Activated naive CD8-positive, alpha-beta T cell treated with anti-CD3 and anti-CD28 coated beads, Interleukin-2, amount 50 U/mL, for 16 hours (primary cell): ENCODE data around the gene KCNIP1.

Experiments
- DNase-seq: peaks from one replicate; pipeline ENCODE4 v3.0.0-alpha.2; 2020; ENCODE audit warnings: low read depth, low spot score

Gene KCNIP1

GRCh38 chr5:170773024-170773985, 269.5 kb downstream of the KCNIP1 start:
- DNase-seq: no peak

- no peak for DNase-seq
Observed at GRCh38 chr5:170774831-170775230, 271.0 kb downstream of the KCNIP1 start.

DNA sequence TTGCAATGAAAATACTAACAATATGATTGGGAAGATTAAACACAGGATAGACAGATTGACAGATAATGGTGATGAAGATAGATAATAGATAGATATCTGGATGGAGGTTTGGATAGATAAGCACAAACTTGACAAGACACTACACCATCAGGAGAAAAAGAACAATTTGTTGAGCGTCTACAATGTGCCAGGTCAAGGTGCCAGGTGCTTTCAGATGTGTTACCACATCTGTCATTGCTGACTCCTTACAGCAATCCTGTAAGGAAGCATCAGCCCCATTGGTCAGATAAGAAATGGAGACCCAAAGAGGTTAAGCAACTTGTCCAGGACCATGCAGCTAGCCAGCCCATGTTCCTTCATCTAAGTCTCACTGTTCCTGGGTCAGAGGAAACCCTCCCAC, 278.1 kb downstream of the KCNIP1 start:
- no peak for DNase-seq

DNA sequence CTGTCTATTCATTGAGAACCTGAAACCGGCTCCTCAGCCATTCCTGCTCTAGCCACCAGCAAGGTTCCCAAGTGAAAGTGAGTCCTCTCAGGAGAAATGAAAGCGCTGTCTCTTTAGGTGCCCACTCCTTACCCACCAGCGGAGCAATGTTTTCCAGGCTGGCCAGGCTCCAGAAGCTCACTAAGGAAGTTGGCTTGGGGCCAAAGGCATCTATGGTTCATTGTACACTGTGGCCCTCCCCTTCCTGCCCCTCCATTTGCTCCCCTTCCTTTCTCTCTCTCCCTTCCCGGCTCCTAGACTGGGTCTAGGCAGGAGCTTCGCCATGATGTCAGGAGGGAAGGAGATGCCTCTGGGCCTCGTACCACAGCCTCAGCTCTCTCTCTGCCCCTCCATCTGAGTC, 278.6 kb downstream of the KCNIP1 start:
- DNase-seq: no peak

DNA sequence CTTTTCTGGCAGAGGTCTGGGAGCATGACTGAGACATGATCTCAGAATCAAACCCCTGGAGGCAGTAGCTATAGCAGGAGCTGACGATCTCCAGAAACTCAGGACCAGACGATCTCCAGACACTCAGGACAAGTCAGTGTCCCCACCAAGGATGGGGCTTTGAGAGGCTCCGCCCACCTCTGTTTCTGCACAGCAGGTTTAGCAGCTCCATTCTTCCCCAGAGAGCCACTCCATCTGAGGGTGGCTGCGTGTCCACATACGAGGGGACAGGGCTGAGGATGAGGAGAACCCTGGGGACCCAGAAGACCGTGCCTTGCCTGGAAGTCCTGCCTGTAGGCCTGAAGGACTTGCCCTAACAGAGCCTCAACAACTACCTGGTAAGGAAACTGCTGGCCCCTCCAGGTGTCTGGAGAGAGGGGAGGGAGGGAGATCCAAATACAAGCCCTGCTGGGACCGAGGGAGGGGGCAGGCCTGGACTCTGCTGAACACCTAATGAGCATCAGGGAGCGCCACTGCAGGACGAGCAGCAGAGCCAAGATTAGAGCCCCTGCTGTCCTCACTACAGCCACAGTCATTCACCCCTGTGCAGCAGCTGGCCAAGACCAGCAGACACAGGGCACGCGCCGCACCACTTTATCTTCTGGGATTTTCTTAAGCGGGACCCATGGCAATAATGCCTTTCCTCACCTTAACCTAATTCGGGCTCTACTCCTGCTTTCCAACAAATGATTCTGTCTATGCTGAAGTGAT, 279.9 kb downstream of the KCNIP1 start, which contains the start of gene GABRP:
Gene GABRP, plus strand, starts transcription at position 228 of the 750 bp plus-strand sequence. CDS start 4,891 bp downstream, outside the sequence.
- DNase-seq: no peak

DNA sequence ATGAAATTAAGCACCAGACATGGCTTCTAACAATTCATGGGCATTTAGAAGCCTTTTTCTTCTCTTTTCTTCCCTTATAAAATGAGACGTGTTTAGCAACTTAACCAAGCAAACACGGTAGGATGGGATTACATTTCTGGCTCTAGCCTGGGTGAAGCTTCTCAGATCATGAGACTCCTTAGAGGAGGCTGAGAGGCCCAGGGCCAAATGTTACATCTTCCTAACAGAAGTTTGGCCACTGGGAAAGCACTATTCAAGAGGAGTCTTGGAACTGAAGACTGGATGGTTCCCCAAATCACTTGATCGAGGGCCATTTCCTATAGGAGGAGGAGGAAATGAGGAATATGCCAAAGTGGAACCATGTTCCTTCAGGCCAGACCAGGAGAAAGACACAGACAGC, 281.6 kb downstream of the KCNIP1 start:
- DNase-seq: no peak
